GM15510 (cell line): Measurements from ENCODE around the gene CCDC85A.

Source experiments
- POLR2A ChIP-seq: IDR thresholded peaks from 3 replicates; pipeline ENCODE4 v1.6.1; 2011; ENCODE audit warnings: borderline replicate concordance; ENCODE audit not compliant: insufficient read length; ENCODE audit errors: extremely low read depth

The CCDC85A gene

DNA sequence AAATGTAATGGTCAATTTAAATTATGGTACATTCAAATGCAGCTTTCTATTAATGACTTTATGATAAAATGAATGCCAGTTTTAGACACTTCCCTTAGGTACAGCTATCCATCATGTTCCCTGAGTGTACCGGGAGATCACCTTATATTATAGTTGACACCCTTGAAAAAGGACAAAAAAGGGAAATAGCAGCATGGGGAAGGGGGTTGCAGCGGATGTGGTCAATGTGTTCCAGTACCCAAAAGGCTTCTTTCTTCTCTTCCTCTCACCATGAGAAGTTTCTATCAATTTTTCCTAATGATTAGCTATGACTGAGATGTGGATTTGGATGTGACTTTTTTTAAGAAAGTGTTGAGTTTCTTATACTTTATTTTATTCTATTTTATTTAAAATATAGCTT lies 154.4 kb downstream of the CCDC85A start:
- no peak for TF ChIP-seq POLR2A

GRCh38 chr2:56344771-56345170 lies 161.0 kb downstream of the CCDC85A start:
- no peak for TF ChIP-seq POLR2A

GRCh38 chr2:56347881-56348280 lies 164.1 kb downstream of the CCDC85A start:
- TF ChIP-seq POLR2A: no peak

DNA sequence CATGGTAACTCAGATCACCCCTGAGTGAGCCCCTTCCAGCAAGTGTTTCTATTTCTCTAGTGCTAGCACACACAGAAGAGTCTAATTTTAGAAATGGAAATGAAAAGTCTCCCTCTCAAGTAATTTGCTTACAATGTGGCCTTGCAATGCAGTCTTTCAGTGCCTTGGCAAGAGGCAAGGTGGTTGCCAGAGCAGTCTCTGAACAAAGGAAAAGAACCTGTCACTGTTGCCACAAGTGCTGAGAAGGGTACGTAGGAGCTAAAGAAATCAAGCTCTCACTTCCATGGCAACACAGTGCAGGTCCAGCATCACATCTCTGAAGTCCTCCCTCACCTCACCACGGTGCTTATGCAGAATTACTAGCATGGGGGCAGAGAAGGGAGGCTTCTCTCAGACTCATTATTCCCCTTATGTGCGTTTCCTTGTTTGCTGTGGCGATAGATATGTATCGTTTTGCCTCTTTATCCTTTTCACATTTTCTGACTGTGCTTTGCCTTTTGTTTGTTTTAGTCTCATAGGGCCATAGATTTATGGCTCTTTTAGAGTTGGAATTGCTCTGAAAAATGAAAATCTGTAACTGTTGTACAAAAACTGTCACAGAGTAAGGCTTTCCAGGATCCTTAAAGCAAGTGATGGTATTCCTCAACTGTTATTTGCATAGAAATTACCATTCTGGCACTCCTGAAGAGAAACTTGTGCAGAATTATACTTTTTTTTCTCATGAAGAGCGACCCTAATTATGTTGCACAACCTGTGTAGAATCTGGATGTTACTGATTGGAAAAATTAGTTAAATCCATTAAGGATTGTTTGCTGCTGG lies 164.8 kb downstream of the CCDC85A start:
- no peak for TF ChIP-seq POLR2A

DNA sequence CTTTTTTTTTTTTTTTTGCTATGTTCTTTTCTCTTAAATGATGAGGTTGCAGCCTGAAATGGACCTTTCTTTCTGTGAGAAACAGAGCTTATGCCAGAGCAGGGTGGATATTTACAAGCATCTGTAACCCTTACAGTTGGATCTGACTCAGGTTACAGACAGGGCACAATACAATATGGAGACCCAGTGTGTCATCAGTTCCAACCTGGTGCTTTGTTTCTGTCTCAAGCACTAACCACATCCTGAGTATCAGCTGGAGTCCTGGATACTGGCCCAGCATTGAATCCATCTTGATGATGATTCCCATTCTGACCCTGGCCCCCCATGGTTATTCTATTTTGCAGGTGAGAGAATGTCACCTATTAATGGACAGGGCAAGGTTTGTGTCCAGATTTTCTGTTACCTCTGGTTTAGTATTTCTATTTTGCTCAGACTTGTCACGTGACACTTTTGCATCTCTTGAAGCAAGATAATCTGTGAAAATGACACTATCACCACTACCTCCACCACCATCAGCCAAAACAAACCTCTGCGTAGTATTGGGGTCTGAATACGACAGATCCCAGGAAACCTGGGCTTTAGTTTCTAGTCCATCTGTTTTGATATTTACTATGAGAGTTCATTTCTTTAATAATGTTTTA lies 174.0 kb downstream of the CCDC85A start:
- no peak for TF ChIP-seq POLR2A

DNA sequence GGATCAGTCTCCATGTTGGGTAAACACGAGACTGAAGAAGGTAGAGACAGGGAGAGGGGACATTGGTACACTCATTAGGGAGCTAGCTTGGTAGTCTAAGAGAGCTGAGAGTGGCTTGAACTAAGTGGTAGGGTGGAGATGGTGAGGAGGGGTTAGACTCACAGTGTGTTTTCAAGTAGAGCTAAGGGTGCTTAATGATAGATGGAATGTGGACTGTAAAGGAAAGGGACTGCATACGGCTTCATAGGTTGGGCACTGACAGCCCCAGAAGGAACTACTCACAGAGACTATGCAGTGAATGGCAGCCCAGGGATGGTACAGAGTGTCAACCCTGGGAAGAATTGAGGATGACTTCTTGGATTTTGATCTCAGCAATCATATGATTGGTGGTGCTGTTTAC lies 178.1 kb downstream of the CCDC85A start:
- no peak for TF ChIP-seq POLR2A

DNA sequence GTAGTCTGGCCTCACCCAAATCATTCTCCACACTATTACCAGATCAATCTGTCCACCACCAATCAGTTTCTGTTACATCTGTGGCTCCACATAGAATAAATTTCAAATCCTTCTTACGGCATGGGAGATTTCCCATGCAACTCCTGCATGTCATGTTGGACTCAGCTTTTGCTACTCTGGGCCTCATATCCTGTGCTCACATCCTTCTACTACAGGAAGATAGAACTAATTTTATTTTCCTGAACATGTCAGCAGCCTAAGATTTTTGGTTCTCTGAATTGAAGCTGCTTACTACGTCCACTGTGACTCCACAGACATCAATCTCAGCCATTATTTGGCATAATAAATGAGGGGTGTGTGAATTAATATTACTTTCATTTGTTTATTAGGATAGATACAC lies 181.1 kb downstream of the CCDC85A start:
- no peak for TF ChIP-seq POLR2A

- TF ChIP-seq POLR2A: no peak
These were observed 185.5 kb downstream of the CCDC85A start for GRCh38 chr2:56369316-56369715.

DNA sequence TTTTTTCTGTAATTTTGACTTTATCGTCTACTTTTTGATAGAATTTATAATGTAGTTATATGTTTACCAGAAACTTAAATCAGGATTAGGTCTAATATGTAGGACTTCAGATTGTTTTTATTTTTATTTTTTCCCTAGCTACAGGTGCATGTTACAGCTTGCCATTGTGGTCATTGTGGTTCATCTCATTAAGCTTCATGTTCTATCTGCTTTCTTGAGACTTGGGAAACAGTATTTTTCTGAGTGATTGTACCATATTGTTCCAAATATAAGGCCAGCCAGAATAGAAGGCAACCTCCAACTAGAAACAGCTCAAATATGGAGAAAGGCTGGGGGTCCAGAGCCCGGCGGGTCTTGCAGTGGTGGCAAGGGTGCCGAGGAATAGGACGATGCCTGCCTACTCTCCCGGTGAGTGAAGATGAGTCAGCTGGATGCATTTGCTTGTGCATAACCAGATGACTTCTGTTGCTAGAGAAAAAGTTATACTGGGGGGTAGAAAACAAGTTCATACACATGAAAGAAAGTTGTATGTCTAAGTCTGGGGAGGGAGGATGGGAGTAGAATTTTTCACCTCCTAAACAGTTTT lies 188.4 kb downstream of the CCDC85A start:
- TF ChIP-seq POLR2A: no peak

DNA sequence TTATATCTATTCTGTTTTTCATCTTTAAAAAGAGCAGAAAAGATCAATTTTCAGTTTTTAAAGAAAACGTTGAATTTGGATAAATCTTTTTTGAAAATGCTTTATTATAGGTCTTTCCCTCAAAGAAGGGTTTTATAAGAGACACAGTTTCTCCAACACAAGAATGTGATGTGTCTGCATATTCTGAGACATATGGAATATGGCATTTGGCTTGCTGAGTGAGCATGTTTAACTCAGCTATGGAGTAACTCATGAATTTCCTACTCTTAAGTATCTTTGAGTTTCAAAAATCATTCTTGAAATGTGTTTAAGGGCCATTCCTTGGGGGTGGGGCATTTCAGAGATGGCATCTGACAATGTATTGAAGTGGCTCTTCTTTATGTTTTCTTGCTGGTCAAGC lies 191.5 kb downstream of the CCDC85A start:
- no peak for TF ChIP-seq POLR2A

- TF ChIP-seq POLR2A: no peak
These were observed 193.2 kb downstream of the CCDC85A start for GRCh38 chr2:56376699-56377665.

- TF ChIP-seq POLR2A: no peak
These were observed 195.3 kb downstream of the CCDC85A start for GRCh38 chr2:56379066-56379465.

- no peak for TF ChIP-seq POLR2A
These were observed 197.1 kb downstream of the CCDC85A start for GRCh38 chr2:56380861-56381260.

GRCh38 chr2:56382466-56382865 lies 198.7 kb downstream of the CCDC85A start:
- TF ChIP-seq POLR2A: no peak

DNA sequence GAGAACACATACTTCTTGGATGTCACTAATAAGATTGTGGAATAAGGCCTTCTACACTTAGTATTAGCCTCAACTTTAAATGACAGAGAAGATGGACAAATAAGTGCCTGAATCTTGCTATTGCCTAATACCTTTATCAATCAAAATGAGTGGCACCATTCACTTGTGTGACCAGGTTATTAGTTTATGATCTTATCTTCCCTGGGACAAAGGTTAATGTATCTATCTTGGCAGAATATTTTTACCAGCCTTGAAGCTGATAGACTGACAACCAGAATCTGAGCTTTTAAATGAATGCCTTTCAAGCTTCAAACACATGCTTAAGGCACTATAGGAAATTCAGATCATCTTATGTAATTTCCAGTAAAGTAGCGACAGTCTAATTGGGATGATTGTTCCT lies 202.9 kb downstream of the CCDC85A start:
- TF ChIP-seq POLR2A: no peak

- TF ChIP-seq POLR2A: no peak
These were observed 206.9 kb downstream of the CCDC85A start for GRCh38 chr2:56390644-56391043.

DNA sequence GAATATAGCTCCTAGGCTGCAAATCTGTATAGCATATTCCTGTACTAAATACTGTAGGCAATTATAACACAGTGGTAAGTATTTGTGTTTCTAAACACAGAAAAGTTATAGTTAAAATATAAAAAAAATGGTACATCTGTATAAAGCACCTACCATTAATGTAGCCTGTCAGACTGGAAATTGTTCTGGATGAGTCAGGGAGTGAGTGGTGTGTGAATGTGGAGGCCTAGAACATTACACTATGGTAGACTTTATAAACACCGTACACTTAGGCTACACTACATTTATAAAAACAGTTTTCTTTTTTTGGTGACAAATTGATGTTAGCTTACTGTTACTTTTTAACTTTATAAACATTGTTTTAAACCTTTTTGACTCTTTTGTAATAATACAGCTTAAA lies 226.3 kb downstream of the CCDC85A start:
- TF ChIP-seq POLR2A: no peak
